SU-DHL-6 (cell line): ENCODE data around the gene CCL22.

Experiments used
- H2AFZ ChIP-seq: fragments of 200-600 bp; sonication (generic); 2 replicates; pipeline ENCODE4 v1.6.1; 2014; ENCODE audit warnings: low read depth, mild to moderate bottlenecking, moderate library complexity, mixed read lengths, antibody characterized with exemption, low read length; ENCODE audit not compliant: severe bottlenecking
- H3F3A ChIP-seq: fragments of 200-600 bp; shearing (Covaris generic); 2 replicates; pipeline ENCODE4 v1.6.0; 2016; ENCODE audit warnings: antibody characterized with exemption, mild to moderate bottlenecking; ENCODE audit not compliant: insufficient read depth
- H3K27ac ChIP-seq: fragments of 200-600 bp; sonication (generic); 2 replicates; pipeline ENCODE4 v1.5.1; 2016; ENCODE audit warnings: low read depth, mild to moderate bottlenecking, low read length, moderate library complexity, mixed read lengths
- H3K27me3 ChIP-seq: fragments of 200-600 bp; sonication (generic), shearing (Covaris generic); 2 replicates; pipeline ENCODE4 v1.6.0; 2014; ENCODE audit warnings: mild to moderate bottlenecking, low read length
- H3K36me3 ChIP-seq: fragments of 200-600 bp; sonication (generic); 2 replicates; pipeline ENCODE4 v1.6.1; 2014; ENCODE audit warnings: mild to moderate bottlenecking, low read length, mixed read lengths
- H3K4me2 ChIP-seq: fragments of 300-600, 200-600 bp; shearing (Covaris generic), sonication (generic); 2 replicates; pipeline ENCODE4 v1.6.0; 2014; ENCODE audit warnings: low read length, low read depth, mild to moderate bottlenecking; ENCODE audit not compliant: poor library complexity, severe bottlenecking
- H3K4me3 ChIP-seq: fragments of 200-600 bp; sonication (generic); 2 replicates; pipeline ENCODE4 v1.5.1; 2014; ENCODE audit warnings: antibody characterized with exemption, low read length, mild to moderate bottlenecking, mixed read lengths; ENCODE audit not compliant: insufficient read depth, poor library complexity, severe bottlenecking
- H3K79me2 ChIP-seq: fragments of 200-600 bp; sonication (generic); 2 replicates; pipeline ENCODE4 v1.6.1; 2014; ENCODE audit warnings: mild to moderate bottlenecking, low read length, moderate library complexity; ENCODE audit not compliant: insufficient read depth
- H3K9ac ChIP-seq: fragments of 200-600 bp; sonication (generic); 2 replicates; pipeline ENCODE4 v1.7.0; 2014; ENCODE audit warnings: mild to moderate bottlenecking, low read length
- H3K9me2 ChIP-seq: fragments of 200-600 bp; sonication (generic); replicated peaks from 2 replicates; pipeline ENCODE4 v1.6.1; 2014; ENCODE audit warnings: low read length; ENCODE audit not compliant: insufficient read depth
- H3K9me3 ChIP-seq: fragments of 200-600 bp; sonication (generic); 2 replicates; pipeline ENCODE4 v1.6.1; 2014; ENCODE audit warnings: low read length, mixed read lengths; ENCODE audit not compliant: insufficient read depth
- H4K20me1 ChIP-seq: fragments of 200-600 bp; sonication (generic); 2 replicates; pipeline ENCODE4 v1.6.1; 2014; ENCODE audit warnings: low read depth, mild to moderate bottlenecking, antibody characterized with exemption, low read length, moderate library complexity, mixed read lengths
- CTCF ChIP-seq: fragments of 200-600 bp; sonication (generic); IDR thresholded peaks from one replicate; pipeline ENCODE4 v1.5.1; 2017; ENCODE audit warnings: antibody characterized with exemption, mild to moderate bottlenecking, low read length, moderate library complexity; ENCODE audit not compliant: insufficient read depth, poor library complexity, severe bottlenecking
- EZH2phosphoT487 ChIP-seq: fragments of 200-600 bp; sonication (generic), shearing (Covaris generic); conservative IDR thresholded peaks from 2 replicates; pipeline ENCODE4 v1.6.1; 2018; ENCODE audit warnings: mild to moderate bottlenecking, antibody characterized with exemption, low read length, moderate library complexity, mixed read lengths

Gene CCL22

GRCh38 chr16:57361404-57361803 lies 2.8 kb downstream of the CCL22 start:
- H3K4me3 ChIP-seq = no peak overlapping the region
- H4K20me1 ChIP-seq = no peaks in the 10 kb centered on the region
- no peak overlapping the region for H3K27ac ChIP-seq
- no peaks in the 10 kb centered on the region for H3K36me3 ChIP-seq
- no peaks in the 10 kb centered on the region for H3K9me3 ChIP-seq
- no peaks in the 10 kb centered on the region for H3F3A ChIP-seq
- H3K9me2 ChIP-seq = no peaks in the 10 kb centered on the region
- no peak overlapping the region for H3K4me2 ChIP-seq
- TF ChIP-seq CTCF (no peak), EZH2phosphoT487 (no peak)
- H3K9ac ChIP-seq = no peak overlapping the region
- no peaks in the 10 kb centered on the region for H3K79me2 ChIP-seq
- H3K27me3 ChIP-seq = no peaks in the 10 kb centered on the region
- H2AFZ ChIP-seq = no peak overlapping the region

DNA sequence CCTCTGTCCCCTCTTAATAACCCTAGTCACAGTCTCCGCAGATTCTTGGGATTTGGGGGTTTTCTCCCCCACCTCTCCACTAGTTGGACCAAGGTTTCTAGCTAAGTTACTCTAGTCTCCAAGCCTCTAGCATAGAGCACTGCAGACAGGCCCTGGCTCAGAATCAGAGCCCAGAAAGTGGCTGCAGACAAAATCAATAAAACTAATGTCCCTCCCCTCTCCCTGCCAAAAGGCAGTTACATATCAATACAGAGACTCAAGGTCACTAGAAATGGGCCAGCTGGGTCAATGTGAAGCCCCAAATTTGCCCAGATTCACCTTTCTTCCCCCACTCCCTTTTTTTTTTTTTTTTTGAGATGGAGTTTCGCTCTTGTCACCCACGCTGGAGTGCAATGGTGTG lies 5.6 kb downstream of the CCL22 start:
- TF ChIP-seq EZH2phosphoT487 (no peak), CTCF (no peak)
- Histone ChIP-seq H3K36me3 (no peaks in the 10 kb centered on the region), H3K79me2 (no peaks in the 10 kb centered on the region), H3K27ac (no peak overlapping the region), H3K4me2 (no peak overlapping the region), H2AFZ (no peak overlapping the region), H3K27me3 (no peaks in the 10 kb centered on the region), H3F3A (no peaks in the 10 kb centered on the region), H3K9me3 (no peaks in the 10 kb centered on the region), H3K9ac (no peak overlapping the region), H3K4me3 (no peak overlapping the region), H3K9me2 (no peaks in the 10 kb centered on the region), H4K20me1 (no peaks in the 10 kb centered on the region)

GRCh38 chr16:57366544-57367040 lies 8.0 kb downstream of the CCL22 start:
- no peaks in the 10 kb centered on the region for H3K27me3 ChIP-seq
- H3K4me3 ChIP-seq = no peak overlapping the region
- no peak overlapping the region for H3K27ac ChIP-seq

More at GRCh38 chr16:57366544-57367040, 8.0 kb downstream of the CCL22 start:
- Histone ChIP-seq H3K9me2 (no peaks in the 10 kb centered on the region), H3K36me3 (no peaks in the 10 kb centered on the region), H4K20me1 (no peaks in the 10 kb centered on the region), H3K9me3 (no peaks in the 10 kb centered on the region), H2AFZ (no peak overlapping the region), H3K9ac (no peak overlapping the region), H3K4me2 (no peak overlapping the region), H3F3A (no peaks in the 10 kb centered on the region), H3K79me2 (no peaks in the 10 kb centered on the region)
- TF ChIP-seq EZH2phosphoT487 (no peak), CTCF (no peak)
